ENCODE measurements around the gene CCL3. TPM values are rescaled to one million over a fixed set of nuclear protein-coding genes. Genes with fewer than 3 reads are reported as not detected.
A peak's percentile ranks its signal among the peaks of the same experiment; 100 is the strongest.

Gene CCL3
- polyA plus RNA-seq (2013): 2.4 TPM

DNA sequence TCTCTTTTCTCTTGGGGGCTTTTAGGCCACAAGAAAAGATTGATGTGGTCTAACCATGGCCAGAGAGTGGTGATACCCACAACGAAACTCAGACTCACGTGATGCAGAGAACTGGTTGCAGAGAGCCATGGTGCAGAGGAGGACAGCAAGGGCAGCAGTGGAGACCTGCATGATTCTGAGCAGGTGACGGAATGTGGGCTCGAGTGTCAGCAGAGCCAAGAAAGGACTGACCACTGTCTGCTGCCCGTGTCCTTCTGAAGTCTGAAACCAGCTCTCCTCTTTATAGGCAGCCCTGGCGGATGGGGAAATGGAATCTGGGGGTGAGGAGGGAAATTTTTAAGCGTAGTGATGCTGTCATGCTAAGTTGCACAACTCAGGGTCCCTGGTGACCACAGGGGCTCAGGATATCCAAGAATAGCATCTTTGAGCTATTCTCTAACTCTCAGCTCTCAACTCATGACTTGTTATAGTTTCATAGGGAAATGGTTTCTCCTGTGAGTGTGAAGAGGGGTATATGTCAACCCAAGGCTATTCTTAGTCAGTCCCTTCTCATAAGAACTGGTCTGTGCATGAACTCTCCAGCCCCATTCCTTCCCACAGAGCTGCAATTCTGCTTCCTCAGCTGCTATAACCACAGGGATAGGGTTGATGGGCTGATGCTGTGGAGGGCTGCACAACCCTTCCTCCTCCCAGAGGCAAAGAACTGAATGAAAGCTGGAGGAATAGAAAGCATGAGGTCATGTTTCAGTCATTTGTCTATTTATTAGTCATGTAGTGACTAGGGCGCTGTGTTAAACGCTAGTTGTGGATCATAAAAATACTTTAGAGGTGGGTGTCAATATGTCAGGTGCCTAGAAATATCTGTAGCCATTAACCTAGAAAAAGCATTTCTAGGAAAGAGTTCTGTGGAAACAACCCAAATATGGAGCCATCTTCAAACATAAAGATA is at the start of gene CCL3:
Gene CCL3, minus strand, starts transcription at position 256 of the 949 bp plus-strand sequence. Its CDS starts 85 bp downstream, at position 171.
- ChIA-PET POLR2A (no interaction called here), CTCF (interaction anchor here (1.3 kb wide), 1 partner anchor 42 kb away, joined by 4 read pairs; no protein-coding TSS in a partner anchor)
- 71% methylated on average over 5 of the region's 9 CpGs for WGBS (ENCODE audit: insufficient coverage)
- no peak within 1 kb of the TSS for H3K4me3 ChIP-seq (ENCODE audit: control insufficient read depth in 1 of 7, extremely low read depth in 1 of 7, insufficient read depth in 4 of 7, low read depth in 2 of 7, low read length in 6 of 7)
- no peak within 1 kb of the TSS for H3K27ac ChIP-seq (ENCODE audit: insufficient read depth in 1 of 2, low read depth in 1 of 2, low read length in 2 of 2, poor library complexity in 1 of 2, severe bottlenecking in 2 of 2)
- H3K27me3 ChIP-seq (replicated peaks in 2 of 5; ENCODE audit: control insufficient read depth in 4 of 5, insufficient read depth in 5 of 5, low read length in 4 of 5): no peaks in the 10 kb centered on the region
- peaks cover 0 to 33% (median 22%) of the 10 kb centered on the region in 4 experiments for H3K4me1 ChIP-seq (ENCODE audit: control extremely low read depth in 1 of 4, control insufficient read depth in 4 of 4, insufficient read depth in 4 of 4, low read length in 3 of 4)
- H3K9me3 ChIP-seq (ENCODE audit: control extremely low read depth in 1 of 5, control insufficient read depth in 4 of 5, insufficient read depth in 2 of 5, low read depth in 1 of 5, low read length in 4 of 5): no peaks in the 10 kb centered on the region
- DNase-seq: peak in 2 of 3 donors; percentile 69 to 72
- no peaks in the 10 kb centered on the region for H3K36me3 ChIP-seq (ENCODE audit: control insufficient read depth in 4 of 4, insufficient read depth in 4 of 4, low read length in 3 of 4)

- Histone ChIP-seq H3K4me1 (ENCODE audit: control extremely low read depth in 1 of 4, control insufficient read depth in 4 of 4, insufficient read depth in 4 of 4, low read length in 3 of 4) (peaks cover 0 to 9% (median 3%) of the 10 kb centered on the region in 4 experiments), H3K27ac (ENCODE audit: insufficient read depth in 1 of 2, low read depth in 1 of 2, low read length in 2 of 2, poor library complexity in 1 of 2, severe bottlenecking in 2 of 2) (no peak overlapping the region), H3K27me3 (replicated peaks in 2 of 5; ENCODE audit: control insufficient read depth in 4 of 5, insufficient read depth in 5 of 5, low read length in 4 of 5) (peaks cover 0 to 2% (median 0%) of the 10 kb centered on the region in 5 experiments), H3K9me3 (ENCODE audit: control extremely low read depth in 1 of 5, control insufficient read depth in 4 of 5, insufficient read depth in 2 of 5, low read depth in 1 of 5, low read length in 4 of 5) (no peaks in the 10 kb centered on the region), H3K4me3 (ENCODE audit: control insufficient read depth in 1 of 7, extremely low read depth in 1 of 7, insufficient read depth in 4 of 7, low read depth in 2 of 7, low read length in 6 of 7) (no peak overlapping the region), H3K36me3 (ENCODE audit: control insufficient read depth in 4 of 4, insufficient read depth in 4 of 4, low read length in 3 of 4) (no peaks in the 10 kb centered on the region)
- CTCF ChIA-PET: interaction anchor here (1.0 to 16.2 kb wide), 5 partner anchors 12 to 170 kb away, joined by 3 to 187 read pairs (median 3); no protein-coding TSS in a partner anchor
- 100% methylated on average over 1 of the region's 1 CpG for WGBS (ENCODE audit: insufficient coverage)
- DNase-seq: no peak
- POLR2A ChIA-PET: interaction anchor here (0.6 kb wide), 1 partner anchor 270 kb away, joined by 4 read pairs; no protein-coding TSS in a partner anchor
These were observed 46.5 kb upstream of the CCL3 start for GRCh38 chr17:36136439-36136838.

- Histone ChIP-seq H3K36me3 (ENCODE audit: control insufficient read depth in 4 of 4, insufficient read depth in 4 of 4, low read length in 3 of 4) (no peaks in the 10 kb centered on the region), H3K4me3 (ENCODE audit: control insufficient read depth in 1 of 7, extremely low read depth in 1 of 7, insufficient read depth in 4 of 7, low read depth in 2 of 7, low read length in 6 of 7) (no peak overlapping the region), H3K27ac (ENCODE audit: insufficient read depth in 1 of 2, low read depth in 1 of 2, low read length in 2 of 2, poor library complexity in 1 of 2, severe bottlenecking in 2 of 2) (no peak overlapping the region), H3K4me1 (ENCODE audit: control extremely low read depth in 1 of 4, control insufficient read depth in 4 of 4, insufficient read depth in 4 of 4, low read length in 3 of 4) (peaks cover 0 to 11% (median 4%) of the 10 kb centered on the region in 4 experiments), H3K9me3 (ENCODE audit: control extremely low read depth in 1 of 5, control insufficient read depth in 4 of 5, insufficient read depth in 2 of 5, low read depth in 1 of 5, low read length in 4 of 5) (no peaks in the 10 kb centered on the region), H3K27me3 (replicated peaks in 2 of 5; ENCODE audit: control insufficient read depth in 4 of 5, insufficient read depth in 5 of 5, low read length in 4 of 5) (peaks cover 0 to 2% (median 0%) of the 10 kb centered on the region in 5 experiments)
- 86% methylated on average over 1 of the region's 1 CpG for WGBS (ENCODE audit: insufficient coverage)
- CTCF ChIA-PET: interaction anchor here (1.0 to 16.2 kb wide), 5 partner anchors 13 to 170 kb away, joined by 3 to 187 read pairs (median 3); no protein-coding TSS in a partner anchor
- POLR2A ChIA-PET: interaction anchor here (0.6 kb wide), 1 partner anchor 270 kb away, joined by 4 read pairs; no protein-coding TSS in a partner anchor
- DNase-seq: no peak
These were observed 46.1 kb upstream of the CCL3 start for GRCh38 chr17:36136036-36136435.

DNA sequence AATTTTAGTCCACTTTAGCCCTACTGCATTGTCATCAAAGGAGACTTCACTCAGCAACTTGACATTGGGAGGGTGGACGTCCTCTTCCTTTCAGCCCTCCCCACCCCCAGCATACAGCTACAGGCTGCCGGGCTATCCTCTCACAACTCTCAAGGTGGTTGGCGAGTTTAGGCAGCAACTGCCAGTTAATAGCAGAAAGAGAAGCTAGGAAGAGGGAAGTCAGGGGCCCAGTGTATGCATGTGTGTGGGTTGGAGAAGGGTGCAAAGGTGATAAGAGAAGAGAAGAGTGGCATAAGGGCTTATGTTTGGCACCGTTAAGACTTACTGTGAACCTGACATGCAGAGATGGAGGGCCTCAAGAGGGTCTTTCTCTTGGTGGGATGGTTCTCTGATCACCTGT is 45.5 kb upstream of the CCL3 start:
- 84% methylated on average over 3 of the region's 4 CpGs for WGBS (ENCODE audit: insufficient coverage)
- DNase-seq: peak in 1 of 3 donors; percentile 30
- H3K9me3 ChIP-seq (ENCODE audit: control extremely low read depth in 1 of 5, control insufficient read depth in 4 of 5, insufficient read depth in 2 of 5, low read depth in 1 of 5, low read length in 4 of 5): no peaks in the 10 kb centered on the region
- H3K27ac ChIP-seq (ENCODE audit: insufficient read depth in 1 of 2, low read depth in 1 of 2, low read length in 2 of 2, poor library complexity in 1 of 2, severe bottlenecking in 2 of 2): no peak overlapping the region
- peaks cover 0 to 11% (median 4%) of the 10 kb centered on the region in 4 experiments for H3K4me1 ChIP-seq (ENCODE audit: control extremely low read depth in 1 of 4, control insufficient read depth in 4 of 4, insufficient read depth in 4 of 4, low read length in 3 of 4)
- H3K4me3 ChIP-seq (ENCODE audit: control insufficient read depth in 1 of 7, extremely low read depth in 1 of 7, insufficient read depth in 4 of 7, low read depth in 2 of 7, low read length in 6 of 7): no peak overlapping the region
- ChIA-PET CTCF (interaction anchor here (1.0 to 16.2 kb wide), 6 partner anchors 12 to 169 kb away, joined by 3 to 187 read pairs (median 4); no protein-coding TSS in a partner anchor), POLR2A (no interaction called here)
- no peaks in the 10 kb centered on the region for H3K36me3 ChIP-seq (ENCODE audit: control insufficient read depth in 4 of 4, insufficient read depth in 4 of 4, low read length in 3 of 4)
- H3K27me3 ChIP-seq (replicated peaks in 2 of 5; ENCODE audit: control insufficient read depth in 4 of 5, insufficient read depth in 5 of 5, low read length in 4 of 5): peaks cover 0 to 2% (median 0%) of the 10 kb centered on the region in 5 experiments

- no peak for DNase-seq
- ChIA-PET CTCF (interaction anchor here (1.5 to 16.2 kb wide), 8 partner anchors 8 to 203 kb away, joined by 3 to 187 read pairs (median 5); partner anchors contain the start of gene RDM1), POLR2A (no interaction called here)
- H3K27ac ChIP-seq (ENCODE audit: insufficient read depth in 1 of 2, low read depth in 1 of 2, low read length in 2 of 2, poor library complexity in 1 of 2, severe bottlenecking in 2 of 2): no peak overlapping the region
- WGBS (ENCODE audit: insufficient coverage): 81% methylated on average over 4 of the region's 4 CpGs
- peaks cover 0 to 2% (median 0%) of the 10 kb centered on the region in 5 experiments for H3K27me3 ChIP-seq (replicated peaks in 2 of 5; ENCODE audit: control insufficient read depth in 4 of 5, insufficient read depth in 5 of 5, low read length in 4 of 5)
- peaks cover 0 to 11% (median 4%) of the 10 kb centered on the region in 4 experiments for H3K4me1 ChIP-seq (ENCODE audit: control extremely low read depth in 1 of 4, control insufficient read depth in 4 of 4, insufficient read depth in 4 of 4, low read length in 3 of 4)
- H3K4me3 ChIP-seq (ENCODE audit: control insufficient read depth in 1 of 7, extremely low read depth in 1 of 7, insufficient read depth in 4 of 7, low read depth in 2 of 7, low read length in 6 of 7): no peak overlapping the region
- H3K36me3 ChIP-seq (ENCODE audit: control insufficient read depth in 4 of 4, insufficient read depth in 4 of 4, low read length in 3 of 4): no peaks in the 10 kb centered on the region
- no peaks in the 10 kb centered on the region for H3K9me3 ChIP-seq (ENCODE audit: control extremely low read depth in 1 of 5, control insufficient read depth in 4 of 5, insufficient read depth in 2 of 5, low read depth in 1 of 5, low read length in 4 of 5)
These were observed 43.8 kb upstream of the CCL3 start for GRCh38 chr17:36133602-36134236.

DNA sequence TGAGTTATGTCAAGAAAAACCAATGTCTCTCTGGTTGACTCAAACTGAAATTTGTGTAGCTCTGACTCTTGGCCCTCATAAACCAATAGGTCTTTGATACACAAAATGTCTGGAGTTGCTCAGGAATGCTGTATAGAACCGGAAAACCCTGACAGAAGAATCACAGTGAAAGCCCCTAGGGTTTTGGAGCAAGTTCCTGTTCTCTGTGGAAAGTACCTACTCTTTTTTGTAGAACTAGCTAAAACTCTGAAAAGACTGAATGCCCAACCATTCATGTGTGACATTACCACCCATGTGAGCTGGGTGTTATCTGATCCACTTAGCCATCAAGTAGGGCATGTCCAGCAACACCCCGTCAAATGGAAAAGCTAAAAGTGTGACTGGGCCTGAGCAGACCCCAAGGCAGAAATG is 42.5 kb upstream of the CCL3 start:
- 94% methylated on average over 2 of the region's 2 CpGs for WGBS (ENCODE audit: insufficient coverage)
- ChIA-PET POLR2A (interaction anchor here (0.6 to 1.3 kb wide), 4 partner anchors 20 to 436 kb away, joined by 3 to 4 read pairs (median 3); no protein-coding TSS in a partner anchor), CTCF (interaction anchor here (1.1 to 16.2 kb wide), 11 partner anchors 9 to 201 kb away, joined by 3 to 187 read pairs (median 5); partner anchors contain the start of genes CCL16 and RDM1)
- no peak overlapping the region for H3K4me3 ChIP-seq (ENCODE audit: control insufficient read depth in 1 of 7, extremely low read depth in 1 of 7, insufficient read depth in 4 of 7, low read depth in 2 of 7, low read length in 6 of 7)
- DNase-seq: peak in 1 of 3 donors; percentile 10
- no peaks in the 10 kb centered on the region for H3K36me3 ChIP-seq (ENCODE audit: control insufficient read depth in 4 of 4, insufficient read depth in 4 of 4, low read length in 3 of 4)
- H3K4me1 ChIP-seq (ENCODE audit: control extremely low read depth in 1 of 4, control insufficient read depth in 4 of 4, insufficient read depth in 4 of 4, low read length in 3 of 4): peaks cover 0 to 11% (median 4%) of the 10 kb centered on the region in 4 experiments
- no peak overlapping the region for H3K27ac ChIP-seq (ENCODE audit: insufficient read depth in 1 of 2, low read depth in 1 of 2, low read length in 2 of 2, poor library complexity in 1 of 2, severe bottlenecking in 2 of 2)
- no peaks in the 10 kb centered on the region for H3K9me3 ChIP-seq (ENCODE audit: control extremely low read depth in 1 of 5, control insufficient read depth in 4 of 5, insufficient read depth in 2 of 5, low read depth in 1 of 5, low read length in 4 of 5)
- peaks cover 0 to 2% (median 0%) of the 10 kb centered on the region in 5 experiments for H3K27me3 ChIP-seq (replicated peaks in 2 of 5; ENCODE audit: control insufficient read depth in 4 of 5, insufficient read depth in 5 of 5, low read length in 4 of 5)

Measured in common myeloid progenitor, CD34-positive (primary cell).